ENCODE results near the gene GNB1L. TPM values are rescaled to one million over a fixed set of nuclear protein-coding genes. Genes with fewer than 3 reads are reported as not detected.

Gene GNB1L
- total RNA-seq, 1 donor from 2014 or later: 3.0 TPM

- no peaks in the 10 kb centered on the region for H3F3A ChIP-seq (ENCODE audit: low read depth)
- peaks cover 2% of the 10 kb centered on the region for H3K27me3 Mint-ChIP-seq (ENCODE audit: insufficient read depth, low read depth)
- no peak overlapping the region for H3K27ac ChIP-seq
- H3K4me3 ChIP-seq: no peak overlapping the region
- no peak overlapping the region for H3K4me2 ChIP-seq
- no peak overlapping the region for H2AFZ ChIP-seq (replicated peaks)
- H3K4me1 ChIP-seq: no peaks in the 10 kb centered on the region
- no peaks in the 10 kb centered on the region for H3K79me2 ChIP-seq (ENCODE audit: low read depth)
- H3K27ac Mint-ChIP-seq: no peak overlapping the region
- TF ChIP-seq EZH2 (IDR thresholded peaks at IDR 0.05) (no peak), CTCF (IDR thresholded peaks at IDR 0.05) (no peak), EZH2phosphoT487 (IDR thresholded peaks at IDR 0.05) (no peak)
- H3K4me1 Mint-ChIP-seq: no peaks in the 10 kb centered on the region
- peaks cover 20% of the 10 kb centered on the region for H3K9me3 Mint-ChIP-seq
- H3K9me3 ChIP-seq (ENCODE audit: low read depth): no peaks in the 10 kb centered on the region
- H3K36me3 Mint-ChIP-seq: peaks cover 23% of the 10 kb centered on the region
- H3K27me3 ChIP-seq: no peaks in the 10 kb centered on the region
- no peak overlapping the region for H3K4me3 Mint-ChIP-seq
- H3K36me3 ChIP-seq: no peaks in the 10 kb centered on the region
- H4K20me1 ChIP-seq (ENCODE audit: low read depth): no peaks in the 10 kb centered on the region
- DNase-seq (ENCODE audit: low spot score): no peak
- H3K9ac ChIP-seq: no peak overlapping the region
Measured at GRCh38 chr22:19789406-19789805, 65.3 kb downstream of the GNB1L start.

- no peaks in the 10 kb centered on the region for H4K20me1 ChIP-seq (ENCODE audit: low read depth)
- H3K27me3 Mint-ChIP-seq (ENCODE audit: insufficient read depth, low read depth): peaks cover 5% of the 10 kb centered on the region
- H3K9me3 ChIP-seq (ENCODE audit: low read depth): no peaks in the 10 kb centered on the region
- no peak overlapping the region for H3K27ac Mint-ChIP-seq
- H3K27me3 ChIP-seq: no peaks in the 10 kb centered on the region
- H3K27ac ChIP-seq: no peak overlapping the region
- no peak overlapping the region for H3K9ac ChIP-seq
- no peak overlapping the region for H3K4me2 ChIP-seq
- no peaks in the 10 kb centered on the region for H3K4me1 ChIP-seq
- H3K4me3 Mint-ChIP-seq: no peak overlapping the region
- H3K79me2 ChIP-seq (ENCODE audit: low read depth): no peaks in the 10 kb centered on the region
- DNase-seq (ENCODE audit: low spot score): no peak
- no peak for TF ChIP-seq CTCF (IDR thresholded peaks at IDR 0.05)
- no peak for TF ChIP-seq EZH2 (IDR thresholded peaks at IDR 0.05)
- H3K4me1 Mint-ChIP-seq: no peaks in the 10 kb centered on the region
- H3K36me3 ChIP-seq: no peaks in the 10 kb centered on the region
- no peaks in the 10 kb centered on the region for H3F3A ChIP-seq (ENCODE audit: low read depth)
- H3K9me3 Mint-ChIP-seq: peaks cover 20% of the 10 kb centered on the region
- no peak overlapping the region for H2AFZ ChIP-seq (replicated peaks)
- peaks cover 23% of the 10 kb centered on the region for H3K36me3 Mint-ChIP-seq
- no peak overlapping the region for H3K4me3 ChIP-seq
Measured at GRCh38 chr22:19788661-19789225, 65.9 kb downstream of the GNB1L start.

- Histone ChIP-seq H3K9ac (no peak overlapping the region), H4K20me1 (ENCODE audit: low read depth) (no peaks in the 10 kb centered on the region), H3K4me3 (no peak overlapping the region), H3K4me1 (no peaks in the 10 kb centered on the region), H2AFZ (replicated peaks) (no peak overlapping the region), H3K36me3 (no peaks in the 10 kb centered on the region), H3K27me3 (no peaks in the 10 kb centered on the region), H3K9me3 (ENCODE audit: low read depth) (no peaks in the 10 kb centered on the region), H3F3A (ENCODE audit: low read depth) (no peaks in the 10 kb centered on the region), H3K79me2 (ENCODE audit: low read depth) (no peaks in the 10 kb centered on the region), H3K4me2 (no peak overlapping the region), H3K27ac (no peak overlapping the region)
- no peaks in the 10 kb centered on the region for H3K4me1 Mint-ChIP-seq
- H3K9me3 Mint-ChIP-seq: peaks cover 19% of the 10 kb centered on the region
- DNase-seq (ENCODE audit: low spot score): no peak
- peaks cover 9% of the 10 kb centered on the region for H3K27me3 Mint-ChIP-seq (ENCODE audit: insufficient read depth, low read depth)
- H3K36me3 Mint-ChIP-seq: peaks cover 17% of the 10 kb centered on the region
- no peak overlapping the region for H3K4me3 Mint-ChIP-seq
- no peak for TF ChIP-seq EZH2phosphoT487 (IDR thresholded peaks at IDR 0.05)
- TF ChIP-seq EZH2 (IDR thresholded peaks at IDR 0.05): no peak
- no peak for TF ChIP-seq CTCF (IDR thresholded peaks at IDR 0.05)
- H3K27ac Mint-ChIP-seq: peak overlapping the region; percentile 50
Measured at GRCh38 chr22:19787849-19788141, 66.9 kb downstream of the GNB1L start.

Measured in neural progenitor cell (in vitro differentiated cells).